Measurements from ENCODE around the gene NOX5. TPM values are rescaled to one million over a fixed set of nuclear protein-coding genes. Genes with fewer than 3 reads are reported as not detected.

The NOX5 gene
- total RNA-seq, 2 experiments from 2014 or later, result not detected

GRCh38 chr15:69036826-69037225, 22.3 kb downstream of the NOX5 start:
- Mint-ChIP-seq H3K27ac (no peak overlapping the region), H3K4me3 (no peak overlapping the region), H3K27me3 (peaks cover 35% of the 10 kb centered on the region), H3K36me3 (ENCODE audit: low read depth) (no peaks in the 10 kb centered on the region), H3K4me1 (ENCODE audit: low read depth) (peaks cover 3% of the 10 kb centered on the region), H3K9me3 (no peaks in the 10 kb centered on the region)
- TF ChIP-seq, protein P1, sequence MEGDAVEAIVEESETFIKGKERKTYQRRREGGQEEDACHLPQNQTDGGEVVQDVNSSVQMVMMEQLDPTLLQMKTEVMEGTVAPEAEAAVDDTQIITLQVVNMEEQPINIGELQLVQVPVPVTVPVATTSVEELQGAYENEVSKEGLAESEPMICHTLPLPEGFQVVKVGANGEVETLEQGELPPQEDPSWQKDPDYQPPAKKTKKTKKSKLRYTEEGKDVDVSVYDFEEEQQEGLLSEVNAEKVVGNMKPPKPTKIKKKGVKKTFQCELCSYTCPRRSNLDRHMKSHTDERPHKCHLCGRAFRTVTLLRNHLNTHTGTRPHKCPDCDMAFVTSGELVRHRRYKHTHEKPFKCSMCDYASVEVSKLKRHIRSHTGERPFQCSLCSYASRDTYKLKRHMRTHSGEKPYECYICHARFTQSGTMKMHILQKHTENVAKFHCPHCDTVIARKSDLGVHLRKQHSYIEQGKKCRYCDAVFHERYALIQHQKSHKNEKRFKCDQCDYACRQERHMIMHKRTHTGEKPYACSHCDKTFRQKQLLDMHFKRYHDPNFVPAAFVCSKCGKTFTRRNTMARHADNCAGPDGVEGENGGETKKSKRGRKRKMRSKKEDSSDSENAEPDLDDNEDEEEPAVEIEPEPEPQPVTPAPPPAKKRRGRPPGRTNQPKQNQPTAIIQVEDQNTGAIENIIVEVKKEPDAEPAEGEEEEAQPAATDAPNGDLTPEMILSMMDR (IDR thresholded peaks at IDR 0.05), result no peak
- POLR2A ChIA-PET, result no interaction called here
- peaks cover under 1% of the 10 kb centered on the region for H3K4me1 ChIP-seq (ENCODE audit: insufficient read depth, low read length)
- peaks cover 5 to 13% of the 10 kb centered on the region in 2 experiments for H3K27me3 ChIP-seq (ENCODE audit: control insufficient read depth in 1 of 2, insufficient read depth in 2 of 2, low read length in 2 of 2)
- no peak for ATAC-seq (ENCODE audit: poor library complexity)
- DNase-seq, result no peak
- CTCF ChIA-PET, result no interaction called here
- H3K27ac ChIP-seq (ENCODE audit: low read depth in 1 of 2, low read length in 2 of 2), result no peak overlapping the region
- no peak overlapping the region for H3K4me3 ChIP-seq (ENCODE audit: low read length)
- intact Hi-C loops (cut with DNase I, micrococcal nuclease), result no loop called here
- no peaks in the 10 kb centered on the region for H3K9me3 ChIP-seq (ENCODE audit: control insufficient read depth in 1 of 2, insufficient read depth in 1 of 2, low read length in 2 of 2)
- H3K36me3 ChIP-seq (ENCODE audit: insufficient read depth, low read length), result no peaks in the 10 kb centered on the region

- no peaks in the 10 kb centered on the region for H3K4me1 ChIP-seq (ENCODE audit: insufficient read depth, low read length)
- no peaks in the 10 kb centered on the region for H3K9me3 ChIP-seq (ENCODE audit: control insufficient read depth in 1 of 2, insufficient read depth in 1 of 2, low read length in 2 of 2)
- H3K27me3 ChIP-seq (ENCODE audit: control insufficient read depth in 1 of 2, insufficient read depth in 2 of 2, low read length in 2 of 2), result peaks cover 5 to 10% of the 10 kb centered on the region in 2 experiments
These were observed 23.0 kb downstream of the NOX5 start for GRCh38 chr15:69037482-69037881.

DNA sequence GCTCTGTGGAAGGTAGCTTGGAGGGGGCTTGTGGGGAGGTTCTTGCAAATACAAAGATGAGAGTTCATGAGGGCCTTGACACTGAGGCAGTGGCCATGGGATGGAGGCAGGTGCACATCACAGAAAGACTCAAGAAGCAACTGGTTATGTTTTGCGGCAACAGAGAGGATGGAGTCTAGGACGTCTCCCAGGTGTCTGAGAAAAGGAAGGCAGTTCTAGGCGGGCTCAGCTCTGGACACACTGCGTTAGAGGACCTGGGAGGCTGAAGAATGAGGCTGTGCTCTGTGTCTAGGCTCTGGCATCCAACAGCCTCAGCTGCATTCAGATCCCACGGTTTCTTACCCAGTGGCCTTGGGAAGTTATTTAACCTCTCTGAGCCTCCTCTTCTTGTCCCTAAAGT, 23.5 kb downstream of the NOX5 start:
- H3K27me3 Mint-ChIP-seq, result peaks cover 35% of the 10 kb centered on the region
- intact Hi-C loops (cut with DNase I, micrococcal nuclease), result no loop called here
- DNase-seq (no peak), ATAC-seq (ENCODE audit: poor library complexity) (no peak)
- H3K4me3 Mint-ChIP-seq, result no peak overlapping the region
- Histone ChIP-seq H3K4me1 (ENCODE audit: insufficient read depth, low read length) (no peaks in the 10 kb centered on the region), H3K27ac (ENCODE audit: low read depth in 1 of 2, low read length in 2 of 2) (no peak overlapping the region), H3K9me3 (ENCODE audit: control insufficient read depth in 1 of 2, insufficient read depth in 1 of 2, low read length in 2 of 2) (no peaks in the 10 kb centered on the region), H3K4me3 (ENCODE audit: low read length) (no peak overlapping the region), H3K27me3 (ENCODE audit: control insufficient read depth in 1 of 2, insufficient read depth in 2 of 2, low read length in 2 of 2) (peaks cover 5 to 10% of the 10 kb centered on the region in 2 experiments), H3K36me3 (ENCODE audit: insufficient read depth, low read length) (no peaks in the 10 kb centered on the region)
- no peak overlapping the region for H3K27ac Mint-ChIP-seq
- H3K9me3 Mint-ChIP-seq, result no peaks in the 10 kb centered on the region
- TF ChIP-seq, protein P1 (IDR thresholded peaks at IDR 0.05), result no peak
- POLR2A ChIA-PET, result no interaction called here
- H3K36me3 Mint-ChIP-seq (ENCODE audit: low read depth), result no peaks in the 10 kb centered on the region
- no peaks in the 10 kb centered on the region for H3K4me1 Mint-ChIP-seq (ENCODE audit: low read depth)
- CTCF ChIA-PET, result no interaction called here

More at GRCh38 chr15:69037482-69037881, 23.0 kb downstream of the NOX5 start:
- Mint-ChIP-seq H3K4me3 (no peak overlapping the region), H3K27ac (no peak overlapping the region), H3K36me3 (ENCODE audit: low read depth) (no peaks in the 10 kb centered on the region), H3K4me1 (ENCODE audit: low read depth) (no peaks in the 10 kb centered on the region), H3K27me3 (peaks cover 35% of the 10 kb centered on the region), H3K9me3 (no peaks in the 10 kb centered on the region)
- ATAC-seq (ENCODE audit: poor library complexity) (no peak), DNase-seq (no peak)
- H3K4me3 ChIP-seq (ENCODE audit: low read length), result no peak overlapping the region
- intact Hi-C loops (cut with DNase I, micrococcal nuclease), result no loop called here
- TF ChIP-seq, protein P1 (IDR thresholded peaks at IDR 0.05), result no peak
- CTCF ChIA-PET, result no interaction called here
- no peaks in the 10 kb centered on the region for H3K36me3 ChIP-seq (ENCODE audit: insufficient read depth, low read length)
- POLR2A ChIA-PET, result no interaction called here
- H3K27ac ChIP-seq (ENCODE audit: low read depth in 1 of 2, low read length in 2 of 2), result no peak overlapping the region

All from CD4-positive, alpha-beta T cell (primary cell).